Endometrium (tissue), 2 donors: ENCODE data around the gene LSM7.

Experiments
- FAIRE-seq: peaks from 2 replicates; lab custom pipeline; 2012; peaks lifted over from hg19 to GRCh38; lab: Jason Lieb, UNC
- donor health status: control.
- donor health status: control.

LSM7 gene

DNA sequence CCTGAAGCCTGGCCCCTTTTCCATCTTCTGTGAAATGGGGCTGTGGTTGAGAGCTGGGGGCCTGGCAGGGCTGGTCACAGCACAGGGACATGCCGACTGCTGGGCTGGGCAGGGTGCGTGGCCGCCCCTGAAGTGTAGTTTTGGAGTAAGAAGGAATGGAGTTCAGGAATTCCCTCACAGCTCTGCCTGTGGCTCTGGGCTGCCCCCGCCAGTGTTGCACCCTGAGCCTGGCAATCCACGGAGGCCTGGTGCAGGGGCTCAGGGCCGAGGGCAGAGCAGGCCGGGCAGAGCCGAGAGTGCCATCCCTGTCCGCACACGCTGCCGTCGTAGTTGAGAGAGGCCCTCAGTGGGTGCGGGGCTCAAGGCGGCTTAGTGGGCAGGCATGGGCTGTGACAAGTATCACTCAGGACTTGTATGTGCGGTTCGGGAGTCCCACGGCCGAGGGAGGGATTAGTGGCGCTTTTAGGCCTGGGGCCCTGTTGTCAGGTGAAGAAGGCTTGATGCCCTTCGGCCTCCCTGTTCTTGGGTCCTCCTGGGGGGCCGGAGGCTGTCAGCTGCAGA is 9.7 kb upstream of the LSM7 start:
- FAIRE-seq, result no peak

DNA sequence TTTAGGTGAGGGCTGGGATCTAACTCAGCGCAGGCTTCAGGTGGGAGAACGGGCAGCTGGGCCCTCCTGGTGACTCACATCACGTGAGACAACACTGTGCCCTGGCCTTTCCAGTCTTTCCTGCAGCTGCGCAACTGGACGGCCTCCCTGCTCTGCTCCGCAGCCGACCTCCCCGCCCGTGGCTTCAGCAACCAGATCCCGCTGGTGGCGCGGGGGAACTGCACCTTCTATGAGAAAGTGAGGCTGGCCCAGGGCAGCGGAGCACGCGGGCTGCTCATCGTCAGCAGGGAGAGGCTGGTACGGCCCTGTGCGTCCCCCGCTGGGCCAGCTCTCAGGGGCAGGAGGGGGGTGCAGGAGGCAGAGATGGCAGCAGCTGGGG is 8.9 kb upstream of the LSM7 start:
- no peak for FAIRE-seq

- FAIRE-seq, result no peak
These were observed 8.3 kb upstream of the LSM7 start for GRCh38 chr19:2336528-2337328.

GRCh38 chr19:2335848-2336247 is 7.5 kb upstream of the LSM7 start:
- FAIRE-seq, result no peak

DNA sequence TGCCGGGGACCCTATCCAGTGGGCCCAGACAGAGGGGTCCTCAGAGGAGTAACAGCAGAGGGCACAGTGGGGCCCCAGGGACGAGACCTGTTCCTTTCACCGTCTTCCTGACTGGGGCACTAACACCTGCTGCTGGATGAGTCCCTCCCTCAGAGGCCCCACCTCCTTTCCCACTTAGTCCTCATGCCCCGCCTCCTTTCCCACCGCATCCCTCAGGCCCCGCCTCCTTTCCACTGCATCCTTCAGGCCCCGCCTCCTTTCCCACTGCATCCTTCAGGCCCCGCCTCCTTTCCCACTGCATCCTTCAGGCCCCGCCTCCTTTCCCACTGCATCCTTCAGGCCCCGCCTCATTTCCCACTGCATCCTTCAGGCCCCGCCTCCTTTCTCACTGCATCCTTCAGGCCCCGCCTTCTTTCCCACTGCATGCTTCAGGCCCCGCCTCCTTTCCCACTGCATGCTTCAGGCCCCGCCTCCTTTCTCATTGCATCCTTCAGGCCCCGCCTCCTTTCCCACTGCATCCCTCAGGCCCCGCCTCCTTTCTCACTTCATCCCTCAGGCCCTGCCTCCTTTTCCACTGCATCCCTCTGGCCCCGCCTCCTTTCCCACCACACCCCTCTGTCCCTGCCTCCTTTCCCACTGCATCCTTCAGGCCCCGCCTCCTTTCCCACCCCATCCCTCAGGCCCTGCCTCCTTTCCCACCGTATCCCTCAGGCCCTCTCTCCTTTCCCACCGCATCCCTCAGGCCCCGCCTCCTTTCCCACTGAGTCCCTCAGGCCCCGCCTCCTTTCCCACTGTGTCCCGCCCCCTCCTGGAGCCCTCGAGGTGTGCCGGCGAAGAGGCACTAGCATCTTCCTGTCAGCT is 6.8 kb upstream of the LSM7 start:
- no peak for FAIRE-seq

- no peak for FAIRE-seq
These were observed 6.0 kb upstream of the LSM7 start for GRCh38 chr19:2334426-2334825.

DNA sequence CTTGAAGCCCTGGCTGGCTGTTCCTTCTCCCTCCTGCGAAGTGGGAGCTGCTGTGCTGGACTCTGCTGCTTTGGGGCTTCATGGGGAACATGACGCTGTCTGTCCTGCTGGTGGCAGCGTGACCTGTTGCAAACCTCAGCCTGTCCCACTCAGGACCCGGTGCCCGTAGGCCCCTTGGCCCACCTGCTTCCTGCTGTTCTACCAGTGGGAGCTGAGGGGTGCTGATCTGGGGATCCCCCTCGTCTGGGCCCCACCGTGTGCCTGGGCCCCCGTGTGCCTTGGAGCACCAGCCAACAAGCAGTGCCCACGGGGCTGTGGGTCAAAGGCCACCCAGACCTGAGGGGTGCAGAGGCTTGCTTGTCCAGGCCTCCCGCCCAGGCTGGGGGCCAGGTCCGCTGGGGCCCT is 5.4 kb upstream of the LSM7 start:
- FAIRE-seq, result no peak

DNA sequence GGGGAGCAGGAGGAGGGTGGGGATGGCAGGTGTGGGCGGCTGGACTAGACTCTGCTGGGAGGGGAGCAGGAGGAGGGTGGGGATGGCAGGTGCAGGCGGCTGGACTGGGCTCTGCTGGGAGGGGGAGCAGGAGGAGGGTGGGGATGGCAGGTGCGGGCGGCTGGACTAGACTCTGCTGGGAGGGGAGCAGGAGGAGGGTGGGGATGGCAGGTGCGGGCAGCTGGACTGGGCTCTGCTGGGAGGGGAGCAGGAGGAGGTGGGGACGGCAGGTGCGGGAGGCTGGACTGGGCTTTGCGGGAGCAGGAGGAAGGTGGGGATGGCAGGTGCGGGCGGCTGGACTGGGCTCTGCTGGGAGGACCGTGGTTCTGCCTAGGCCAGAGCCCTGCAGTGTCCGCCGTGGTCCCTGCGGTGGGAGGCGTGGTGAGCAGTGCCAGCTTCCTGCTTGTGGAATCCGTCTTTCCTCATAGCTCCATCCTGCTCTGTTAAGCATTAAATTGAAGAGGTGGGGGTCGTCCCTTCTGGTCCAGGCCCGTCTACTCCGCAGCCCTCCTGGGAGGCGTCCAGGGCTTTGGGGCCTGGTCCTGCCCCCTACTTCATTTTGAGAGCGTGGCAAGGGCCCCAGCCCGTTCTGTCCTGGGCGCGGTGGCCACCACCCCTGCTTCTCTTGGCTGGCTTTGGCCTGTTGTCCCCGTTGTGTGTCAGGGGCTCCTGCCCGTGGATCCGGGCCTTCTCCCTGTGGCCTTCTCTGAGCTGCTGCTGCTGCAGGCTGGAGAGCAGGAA is 4.8 kb upstream of the LSM7 start:
- FAIRE-seq, result no peak

GRCh38 chr19:2332341-2333026 is 4.1 kb upstream of the LSM7 start:
- FAIRE-seq, result no peak

- no peak for FAIRE-seq
These were observed 3.3 kb upstream of the LSM7 start for GRCh38 chr19:2331601-2332246.

GRCh38 chr19:2330632-2331284 is 2.4 kb upstream of the LSM7 start:
- FAIRE-seq, result no peak

- no peak for FAIRE-seq
These were observed 1.9 kb upstream of the LSM7 start for GRCh38 chr19:2330255-2330631.

DNA sequence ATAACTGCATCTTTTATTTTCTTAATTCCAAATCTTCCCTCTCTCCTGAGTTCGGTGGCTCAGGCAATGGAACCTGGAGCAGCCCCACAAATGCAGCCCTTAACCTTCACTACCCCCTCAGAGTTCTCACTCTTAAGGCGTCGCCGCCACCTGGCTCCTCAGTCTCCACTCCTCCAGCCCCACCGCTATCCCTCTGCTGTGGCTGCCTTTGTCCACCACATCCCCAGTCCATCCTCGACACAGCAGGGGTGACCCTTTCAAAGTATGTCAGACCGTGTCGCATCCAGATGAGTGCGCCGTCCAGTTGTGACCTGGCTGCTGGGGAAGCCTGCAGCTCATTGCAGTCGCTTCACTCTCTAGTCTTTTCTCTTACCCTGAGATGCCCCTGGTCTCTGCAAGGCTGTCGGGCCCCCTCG is 1.1 kb upstream of the LSM7 start:
- no peak for FAIRE-seq

DNA sequence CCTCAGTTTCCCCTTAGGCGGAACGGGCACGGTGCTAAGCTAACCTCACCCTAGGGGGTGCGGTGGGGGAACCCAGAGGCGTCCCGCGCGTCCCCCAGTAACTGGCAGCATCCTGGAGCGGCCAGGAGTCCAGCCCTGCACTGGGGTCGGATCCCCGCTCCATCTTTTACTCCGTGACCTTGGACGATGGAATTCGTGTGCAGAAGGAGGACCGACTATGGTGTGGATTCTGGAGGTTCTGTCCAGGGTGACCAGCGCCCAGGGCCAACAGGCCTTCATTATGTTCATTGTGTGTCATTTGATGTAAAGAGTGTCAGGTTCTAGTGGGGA is 728 bp upstream of the LSM7 start:
- no peak for FAIRE-seq

DNA sequence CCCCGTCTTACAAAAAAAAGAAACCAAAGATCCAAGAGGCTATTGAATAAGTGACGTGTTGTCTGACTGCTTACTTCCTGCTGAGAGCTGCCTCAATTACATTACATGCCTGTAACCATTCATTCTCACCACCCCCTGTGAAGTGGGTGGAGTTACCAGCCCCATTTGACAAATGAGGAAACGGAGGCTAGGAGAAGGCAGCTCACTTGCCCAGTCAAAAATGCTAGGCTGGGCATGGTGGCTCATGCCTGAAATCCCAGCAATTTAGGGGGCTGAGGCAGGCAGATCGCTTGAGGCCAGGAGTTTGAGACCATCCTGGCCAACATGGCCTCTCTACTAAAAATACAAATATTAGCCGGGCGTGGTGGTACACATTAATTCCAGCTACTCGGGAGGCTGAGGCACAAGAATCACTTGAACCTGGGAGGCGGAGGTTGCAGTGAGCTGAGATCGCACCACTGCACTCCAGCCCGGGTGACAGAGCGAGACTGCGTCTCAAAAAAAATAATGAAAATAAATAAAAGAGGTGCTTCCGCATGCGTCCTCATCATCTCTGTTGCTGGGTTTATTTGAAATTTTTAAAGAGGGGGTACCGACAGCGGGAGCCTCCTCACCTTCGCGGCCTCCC is 499 bp downstream of the LSM7 start:
- peak; percentile 78 for FAIRE-seq

- no peak for FAIRE-seq
These were observed 1.6 kb downstream of the LSM7 start for GRCh38 chr19:2326699-2327360.

GRCh38 chr19:2325281-2326046 is 2.9 kb downstream of the LSM7 start:
- FAIRE-seq, result no peak

DNA sequence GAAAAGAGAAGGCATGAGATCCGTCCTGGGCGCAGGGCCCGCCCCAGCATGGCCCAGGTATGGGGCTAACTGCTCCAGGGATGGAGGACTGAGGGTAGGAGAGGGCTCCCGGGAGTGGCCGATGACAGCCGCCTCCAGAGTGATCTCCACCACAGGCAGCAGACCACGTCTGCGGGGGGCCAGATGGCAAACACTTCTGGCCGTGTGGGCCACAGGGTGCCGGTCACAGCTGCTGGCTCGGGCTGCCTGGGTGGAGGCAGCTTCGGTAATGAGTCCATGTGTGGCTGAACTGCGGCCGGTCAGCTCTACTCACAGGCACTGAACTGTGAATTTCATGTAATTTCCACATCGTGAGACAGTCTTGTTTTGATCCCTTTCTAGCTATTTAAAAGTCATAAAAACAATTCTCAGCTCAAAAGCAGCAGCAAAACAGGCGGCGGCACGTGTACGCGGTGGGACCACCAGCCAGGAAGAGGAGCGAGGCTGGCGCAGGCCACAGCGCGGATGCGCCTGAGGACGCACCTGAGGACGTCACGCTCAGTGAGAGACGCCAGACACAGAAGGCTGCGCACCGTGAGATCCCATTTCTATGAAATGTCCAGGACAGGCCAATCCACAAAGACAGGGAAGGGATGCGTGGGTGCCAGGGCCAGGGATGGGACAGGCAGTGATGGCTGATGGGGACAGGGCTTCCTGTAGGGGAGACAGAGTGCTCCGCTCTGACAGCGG is 4.0 kb downstream of the LSM7 start:
- FAIRE-seq, result no peak
